ENCODE data around the gene ADAMTS8.

- TF ChIP-seq SUZ12 (IDR thresholded peaks at IDR 0.05; ENCODE audit: extremely low read depth, insufficient read depth, insufficient read length): no peak
- TF ChIP-seq YY1 (IDR thresholded peaks at IDR 0.05; ENCODE audit: insufficient read depth, insufficient read length): no peak
- no peak for TF ChIP-seq ZNF274 (IDR thresholded peaks at IDR 0.05; ENCODE audit: low read depth, low read length)
These were observed 3.4 kb upstream of the ADAMTS8 start for GRCh38 chr11:130431801-130432200.
